ENCODE measurements around the gene ASAP2.

The ASAP2 gene

DNA sequence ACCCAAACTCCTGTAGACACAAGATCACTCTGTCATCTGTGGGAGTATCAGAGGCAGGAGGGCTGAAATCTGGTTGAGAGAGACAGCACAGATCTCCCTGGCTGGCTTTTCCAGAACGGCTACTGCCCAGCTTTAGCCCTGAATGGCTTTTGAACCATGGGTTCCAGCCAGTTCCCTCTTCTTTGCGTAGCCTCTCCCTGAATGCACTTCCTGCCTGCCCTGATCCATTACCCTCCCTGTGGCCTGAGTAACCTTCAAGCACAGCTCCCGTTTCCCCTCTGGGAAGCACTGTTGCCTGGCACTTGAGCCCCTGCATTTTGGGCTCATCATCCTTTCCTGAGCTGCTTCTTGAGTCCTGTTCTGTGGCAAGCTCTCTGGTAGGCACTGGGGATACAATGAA lies 68.8 kb downstream of the ASAP2 start:
- DNase-seq (ENCODE audit: low read depth in 2 of 2): no peak

DNA sequence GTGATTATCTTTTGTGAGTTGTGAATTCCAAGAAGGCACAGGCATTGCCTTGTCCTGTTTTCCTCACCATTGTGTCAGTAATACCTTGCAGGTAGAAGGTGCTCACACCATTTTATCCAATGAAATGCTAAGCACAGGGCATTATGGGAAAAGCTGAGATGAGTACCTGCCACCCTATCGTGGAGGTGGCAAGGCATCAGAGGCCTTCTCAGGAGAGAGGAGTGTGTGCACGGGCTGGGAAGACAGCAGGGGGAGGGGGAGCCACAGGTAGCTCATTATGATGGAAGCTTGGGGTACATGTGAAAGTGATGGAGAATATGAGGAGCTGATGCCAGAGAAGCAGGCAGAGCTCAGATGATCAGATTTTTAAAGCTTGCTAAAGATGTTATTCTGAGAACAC lies 69.5 kb downstream of the ASAP2 start:
- no peak for DNase-seq (ENCODE audit: low read depth in 2 of 2)

DNA sequence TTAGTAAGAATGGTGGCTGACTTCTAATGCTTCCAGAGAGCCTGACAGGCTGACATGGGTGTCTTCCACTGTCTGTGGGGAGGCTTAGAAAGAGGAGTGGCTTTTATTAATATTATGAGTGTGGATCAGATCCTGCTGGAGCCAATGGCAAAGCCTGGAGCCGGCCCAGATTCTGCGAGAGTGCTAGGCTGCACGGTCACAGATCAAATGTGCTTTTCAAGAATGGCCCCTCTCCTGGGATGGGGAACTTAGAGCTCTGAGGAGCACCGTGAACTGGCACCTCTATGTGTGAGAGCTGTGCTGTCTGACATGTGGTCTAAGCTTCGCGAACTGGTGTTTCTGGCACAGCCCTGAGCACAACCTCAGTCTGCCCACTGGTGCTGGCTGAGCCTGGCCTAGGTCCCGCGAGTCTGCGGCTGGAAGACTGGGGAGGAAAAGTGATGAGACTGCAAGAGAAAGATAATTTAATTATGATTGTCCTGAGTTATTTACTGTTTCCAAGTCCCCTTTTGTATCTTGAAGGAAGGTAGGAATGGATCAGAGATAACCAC lies 70.4 kb downstream of the ASAP2 start:
- no peak for DNase-seq (ENCODE audit: low read depth in 2 of 2)

DNA sequence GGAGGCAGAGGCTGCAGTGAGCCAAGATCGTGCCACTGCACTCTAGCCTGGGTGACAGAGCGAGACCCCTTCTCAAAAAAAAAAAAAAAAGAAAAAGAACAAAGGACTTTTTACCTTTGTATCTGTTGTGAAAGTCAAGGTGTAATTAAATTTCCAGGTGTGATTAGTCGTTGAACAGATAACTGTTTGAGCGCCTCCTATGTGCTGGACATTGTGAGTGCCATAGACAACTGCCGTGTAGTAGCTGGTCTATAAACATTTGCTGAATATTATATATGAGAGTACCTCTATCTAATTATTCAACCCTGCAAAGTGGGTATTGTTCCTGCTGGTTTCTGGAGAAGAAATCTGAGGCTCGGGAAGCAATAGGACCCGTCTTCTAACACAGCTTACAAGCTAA lies 71.8 kb downstream of the ASAP2 start:
- DNase-seq (ENCODE audit: low read depth in 2 of 2): no peak

DNA sequence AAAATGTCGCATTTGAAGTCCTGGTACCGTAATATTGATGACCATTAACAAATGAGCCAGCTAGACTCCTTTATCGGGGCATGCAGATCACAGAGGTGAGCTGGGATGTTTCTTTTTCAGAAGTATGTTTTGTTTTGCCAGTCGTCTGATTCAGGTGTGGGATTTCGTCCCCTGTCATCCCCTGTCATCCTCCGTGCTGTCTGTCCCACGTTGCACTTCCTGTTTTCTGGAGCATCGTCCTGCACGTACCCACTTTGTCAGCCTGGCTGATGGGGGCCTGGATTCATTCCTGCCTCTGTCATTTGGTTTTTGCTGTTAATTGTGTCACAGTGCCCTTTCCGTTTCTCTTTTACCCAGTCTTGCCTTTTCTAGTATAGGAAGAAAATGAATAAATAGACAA lies 72.8 kb downstream of the ASAP2 start:
- no peak for DNase-seq (ENCODE audit: low read depth in 2 of 2)

DNA sequence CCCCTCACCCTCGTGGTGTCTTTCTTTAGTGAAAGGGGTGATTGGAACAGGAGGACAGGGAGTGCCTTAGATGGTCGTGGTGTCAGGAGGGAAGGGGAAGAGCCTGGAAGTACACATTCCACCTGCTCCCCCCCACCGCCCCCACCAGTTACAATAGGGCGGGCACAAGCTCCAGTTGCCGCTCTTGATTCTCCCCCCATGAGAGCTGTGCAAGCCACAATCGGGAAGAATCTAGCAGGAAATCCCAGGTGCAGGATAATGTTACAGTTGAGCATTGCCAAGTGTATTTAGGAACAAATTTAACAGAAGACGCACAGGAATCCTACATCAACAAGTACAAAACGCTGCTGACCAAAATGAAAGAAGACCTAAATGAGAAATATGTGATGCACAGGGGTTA lies 73.6 kb downstream of the ASAP2 start:
- no peak for DNase-seq (ENCODE audit: low read depth in 2 of 2)

DNA sequence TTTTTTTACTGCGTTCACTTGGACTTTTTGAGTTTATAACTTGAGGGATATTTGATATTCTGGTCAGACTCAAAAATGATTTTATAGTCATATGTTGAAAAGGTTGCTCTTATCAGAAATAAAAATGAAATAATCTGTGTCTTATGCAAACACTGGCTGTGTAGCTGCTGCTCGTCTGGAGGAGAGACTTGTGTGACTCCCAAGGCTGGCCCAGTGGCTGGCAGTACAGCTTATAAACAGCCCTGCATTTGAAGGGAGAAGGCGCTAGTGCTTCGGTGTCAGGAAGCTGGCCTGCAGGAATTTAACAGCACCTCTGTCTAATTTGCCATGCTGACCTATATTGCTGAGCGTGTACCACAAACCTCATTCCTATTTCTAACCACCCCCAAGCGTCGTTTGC lies 74.5 kb downstream of the ASAP2 start:
- DNase-seq (ENCODE audit: low read depth in 2 of 2): no peak

DNA sequence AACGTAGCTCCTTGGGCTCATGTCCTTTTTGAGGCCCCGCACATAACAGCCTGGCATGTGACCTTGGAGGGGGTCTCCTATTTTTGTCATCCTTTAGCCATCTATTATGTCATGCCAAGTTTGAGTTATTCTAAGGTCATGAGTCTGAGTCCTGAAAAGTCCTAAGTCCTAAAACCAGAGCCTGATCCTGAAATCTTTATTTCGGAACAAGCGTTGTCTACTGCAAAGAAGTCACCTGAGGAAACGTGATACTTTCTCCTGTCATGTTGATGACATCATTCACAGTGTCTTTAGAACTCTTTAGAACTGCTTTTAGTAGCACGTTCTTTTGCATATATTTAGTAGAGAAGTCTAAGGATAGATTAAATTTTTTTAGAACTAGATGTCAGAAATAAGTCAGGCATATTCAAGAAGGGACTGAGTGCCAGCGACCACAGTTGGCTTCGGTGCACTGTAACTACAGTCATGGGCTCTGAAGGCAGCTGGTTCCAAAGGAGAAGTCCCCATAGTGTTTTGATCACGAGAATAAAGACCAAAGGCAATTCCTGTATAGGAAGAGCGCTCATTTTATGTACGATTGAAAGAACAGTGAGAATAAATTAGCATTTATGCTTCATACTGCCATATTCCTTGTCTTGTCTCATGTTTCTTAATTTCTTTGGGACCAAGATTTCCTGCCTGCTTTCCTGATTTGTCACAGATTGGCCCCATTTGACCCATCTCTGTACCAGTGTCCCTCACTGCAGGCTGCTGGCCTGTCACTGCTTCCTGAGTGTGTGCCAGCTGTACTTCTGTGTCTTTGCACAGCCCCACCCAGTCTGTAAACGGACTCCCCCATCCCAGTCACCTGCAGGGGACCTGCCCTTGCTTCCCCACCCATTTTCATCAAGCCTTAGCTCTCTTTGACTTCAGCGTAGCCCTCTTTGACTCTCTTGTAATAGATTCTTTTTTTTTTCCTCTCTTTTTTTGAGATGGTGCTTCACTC lies 75.8 kb downstream of the ASAP2 start:
- DNase-seq (ENCODE audit: low read depth in 2 of 2): no peak

DNA sequence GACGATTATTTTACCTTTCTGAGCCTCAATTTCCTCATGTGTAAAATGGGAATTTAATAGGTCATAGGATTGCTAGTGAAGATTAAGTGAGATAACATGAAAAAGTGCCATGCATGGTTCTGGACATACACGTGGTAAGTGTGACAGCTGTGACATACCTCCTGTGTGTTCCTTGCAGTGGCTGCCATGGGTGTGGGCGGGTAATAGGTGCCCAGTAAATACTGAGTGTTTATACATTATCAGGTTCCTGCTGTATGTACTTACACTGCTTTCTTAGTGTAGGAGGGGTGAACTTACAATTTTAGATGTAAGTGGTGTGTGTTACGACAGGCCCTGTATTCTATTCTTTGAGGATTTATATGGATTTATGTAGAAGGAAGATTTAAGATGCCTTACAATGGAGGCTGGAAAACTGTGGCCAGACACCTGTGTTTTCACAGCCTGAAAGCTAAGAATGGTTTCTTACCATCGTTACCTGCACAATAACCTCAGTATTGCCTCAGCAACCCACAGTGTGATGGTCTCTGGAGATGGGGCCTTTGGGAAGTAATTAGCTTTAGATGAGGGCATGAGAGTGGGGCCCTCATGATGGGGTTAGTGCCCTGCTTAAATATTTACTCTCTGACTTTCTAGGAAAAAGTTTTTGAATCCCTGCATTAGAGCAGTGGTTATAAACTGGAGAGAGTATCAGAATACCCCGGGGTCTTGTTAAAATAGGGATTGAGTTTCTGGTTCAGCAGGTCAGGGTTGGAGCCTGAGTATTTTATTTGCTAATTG lies 78.1 kb downstream of the ASAP2 start:
- no peak for DNase-seq (ENCODE audit: low read depth in 2 of 2)

DNA sequence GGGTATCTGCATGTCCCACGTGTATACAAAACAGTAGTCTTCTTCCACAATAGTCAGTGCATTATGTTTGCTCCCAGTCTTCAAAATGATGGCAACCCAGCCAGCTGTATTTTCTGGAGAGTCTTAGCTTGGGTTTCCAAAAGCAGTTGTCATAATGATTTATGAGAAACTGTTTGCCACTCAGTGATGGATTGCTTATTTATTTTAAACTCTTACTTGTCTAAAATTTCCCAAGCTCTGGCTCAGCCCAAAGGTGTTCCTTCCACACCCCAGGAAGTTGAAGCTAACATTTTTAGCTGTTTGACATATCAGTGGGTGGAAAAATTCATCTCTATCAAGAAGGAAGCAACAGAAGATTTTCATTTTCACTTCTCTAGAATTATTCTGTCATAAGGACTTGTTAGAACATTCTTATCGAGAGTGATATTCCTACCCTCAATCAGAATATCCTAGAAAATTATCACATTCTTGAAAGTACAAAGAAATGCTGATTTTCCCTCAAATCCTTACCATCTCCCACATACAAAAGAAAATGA lies 78.8 kb downstream of the ASAP2 start:
- no peak for DNase-seq (ENCODE audit: low read depth in 2 of 2)

DNA sequence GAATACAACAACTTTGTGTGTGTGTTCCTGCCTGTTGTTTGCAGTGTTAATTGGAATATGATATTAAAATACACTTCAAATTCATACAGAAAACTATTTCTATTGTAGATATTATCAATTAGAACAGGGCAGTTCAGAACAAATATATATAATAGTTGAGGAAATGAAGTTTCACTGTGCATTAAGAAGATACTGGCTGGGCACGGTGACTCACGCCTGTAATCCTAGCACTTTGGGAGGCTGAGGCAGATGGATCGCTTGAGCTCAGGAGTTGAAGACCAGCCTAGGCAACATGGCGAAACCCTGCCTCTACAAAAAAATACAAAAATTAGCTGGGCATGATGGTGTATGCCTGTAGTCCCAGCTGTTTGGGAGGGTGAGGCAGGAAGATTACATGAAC lies 79.3 kb downstream of the ASAP2 start:
- no peak for DNase-seq (ENCODE audit: low read depth in 2 of 2)

DNA sequence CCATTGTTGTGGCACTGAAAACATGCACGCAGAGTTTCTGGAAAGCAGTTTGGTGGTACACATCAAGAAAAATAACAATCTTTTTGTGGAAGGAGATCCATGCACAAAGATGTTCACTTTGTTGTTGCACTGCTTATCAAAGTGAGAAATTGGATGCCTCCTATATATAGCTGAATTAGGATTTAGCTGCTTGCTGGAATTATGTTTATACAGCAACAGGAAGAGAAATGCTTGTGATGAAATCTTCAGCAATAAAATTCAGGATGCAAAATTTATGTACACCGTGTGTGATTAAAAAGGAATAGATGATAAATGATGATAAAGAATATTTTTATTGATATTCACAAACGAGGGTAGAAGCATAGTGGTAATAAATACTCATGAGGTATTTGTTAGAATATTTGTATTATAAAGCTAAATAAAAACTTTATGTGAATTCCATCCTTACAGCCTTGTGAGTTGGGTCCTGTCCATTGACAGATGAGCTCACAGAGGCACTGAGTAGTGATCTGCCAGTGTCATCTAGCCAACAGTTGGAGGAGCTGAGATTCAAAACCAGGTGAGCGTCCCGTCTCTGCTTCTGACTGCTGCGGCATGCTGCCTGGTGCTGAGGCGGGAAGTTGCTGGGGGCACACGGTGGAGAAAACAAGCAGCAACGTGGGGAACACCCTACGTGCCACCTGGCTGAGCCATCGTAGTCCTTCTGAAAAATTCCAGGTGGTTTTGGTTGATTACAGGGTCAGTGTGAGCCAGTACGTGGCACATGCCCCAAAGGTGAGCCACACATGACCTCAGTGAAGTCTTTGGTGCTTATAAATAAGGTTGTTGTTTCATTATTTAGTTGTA lies 80.2 kb downstream of the ASAP2 start:
- DNase-seq (ENCODE audit: low read depth in 2 of 2): no peak

DNA sequence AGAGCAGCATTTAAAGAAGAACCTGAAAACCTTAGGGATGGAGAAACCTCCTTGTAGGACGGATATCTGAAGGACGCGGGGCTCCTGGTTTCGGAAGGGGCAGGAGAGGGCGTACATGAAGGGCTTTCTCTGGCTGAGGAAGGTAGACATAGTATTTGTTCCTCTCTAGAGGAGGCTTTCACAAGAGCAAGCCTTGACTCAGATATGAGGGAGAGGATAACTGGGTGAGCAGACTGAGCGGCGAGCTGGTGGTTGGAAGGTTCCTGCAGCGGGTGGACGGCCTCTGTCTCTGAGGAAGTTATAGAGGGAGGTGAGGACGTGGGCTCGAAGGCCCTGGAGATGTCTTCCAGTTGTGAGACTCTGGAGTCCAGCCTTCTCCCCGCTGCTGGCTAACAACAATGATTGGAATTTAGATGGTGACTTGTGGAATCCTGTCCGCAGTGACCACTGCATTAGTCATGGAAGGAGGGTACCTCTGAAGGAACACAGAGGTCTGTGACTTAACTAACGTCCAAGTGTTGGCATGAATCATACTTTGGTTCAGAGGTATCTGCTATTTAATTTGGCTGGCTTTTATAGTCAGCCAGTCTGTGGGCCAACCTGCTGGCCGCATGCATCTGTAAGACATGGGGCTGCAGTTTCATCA lies 80.9 kb downstream of the ASAP2 start:
- DNase-seq (ENCODE audit: low read depth in 2 of 2): peak; percentile 67 to 69

DNA sequence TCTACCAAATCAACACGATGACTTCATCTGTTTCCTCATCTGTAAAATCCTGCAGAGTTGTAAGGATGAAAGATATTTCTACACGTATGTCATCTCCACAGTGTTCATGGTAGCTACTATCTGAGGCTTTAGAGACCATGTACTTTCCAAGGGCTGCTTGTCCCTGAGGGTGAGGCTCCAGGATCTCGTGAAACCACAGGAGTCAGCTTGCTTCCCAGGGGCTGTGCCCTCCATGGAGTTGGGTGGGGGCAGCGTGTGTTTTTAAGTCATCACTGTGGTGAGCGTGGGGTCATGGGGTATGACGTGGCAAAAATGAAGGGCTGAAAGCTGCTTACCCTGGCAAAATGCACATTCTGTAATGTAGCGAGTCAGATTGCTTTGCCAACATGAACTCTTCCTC lies 81.6 kb downstream of the ASAP2 start:
- peak; percentile 25 to 26 for DNase-seq (ENCODE audit: low read depth in 2 of 2)

DNA sequence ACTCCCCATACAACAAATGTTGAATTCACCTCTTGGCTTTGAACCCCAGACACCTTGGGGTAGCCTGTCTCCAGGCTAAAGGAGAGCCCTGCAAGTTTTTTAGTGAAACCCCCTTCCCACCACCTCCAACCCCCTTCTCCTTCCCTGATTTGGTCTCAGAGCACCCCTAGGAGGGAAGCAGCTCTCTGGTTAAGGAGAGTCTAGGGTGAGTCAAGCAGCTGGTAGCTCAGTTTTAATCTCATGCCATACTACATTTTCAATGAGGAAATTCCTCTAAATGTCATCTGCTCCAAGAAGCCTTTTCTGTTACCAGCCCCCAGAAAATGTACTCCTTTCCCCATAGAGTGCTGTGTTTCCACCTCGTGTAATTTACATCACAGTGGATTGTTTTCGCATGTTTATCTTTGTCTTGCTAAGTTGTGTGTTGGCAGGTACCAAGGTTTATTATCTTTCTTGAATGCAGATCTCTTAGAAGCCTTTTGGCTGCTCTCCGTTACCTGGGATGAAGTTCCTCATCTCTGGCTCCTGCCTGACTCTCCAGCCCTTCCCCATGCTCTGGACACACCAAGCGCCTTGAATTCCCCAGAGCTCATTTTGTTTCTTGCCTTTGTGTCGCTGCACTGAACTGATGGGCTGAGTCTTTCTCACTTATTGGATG lies 82.2 kb downstream of the ASAP2 start:
- DNase-seq (ENCODE audit: low read depth in 2 of 2): no peak

DNA sequence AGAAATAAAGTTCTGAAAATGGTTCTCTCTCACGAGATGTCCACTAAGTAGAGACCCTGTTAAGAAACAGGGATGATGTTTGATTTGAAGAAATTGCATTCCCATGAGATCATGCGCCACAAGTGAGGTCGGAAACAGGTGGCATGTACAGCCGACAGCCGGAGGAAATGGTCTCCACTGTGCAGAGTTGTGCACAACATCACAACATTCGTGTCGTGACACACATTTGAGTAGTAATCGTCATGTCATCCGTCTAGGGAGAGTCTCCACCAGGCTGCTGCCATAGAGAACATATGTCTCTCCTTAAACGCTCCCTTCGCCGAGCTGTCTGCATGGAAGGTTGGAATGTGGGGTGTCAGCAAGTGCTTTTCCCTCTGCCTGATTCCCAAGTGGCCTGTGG lies 84.7 kb downstream of the ASAP2 start:
- DNase-seq (ENCODE audit: low read depth in 2 of 2): no peak

DNA sequence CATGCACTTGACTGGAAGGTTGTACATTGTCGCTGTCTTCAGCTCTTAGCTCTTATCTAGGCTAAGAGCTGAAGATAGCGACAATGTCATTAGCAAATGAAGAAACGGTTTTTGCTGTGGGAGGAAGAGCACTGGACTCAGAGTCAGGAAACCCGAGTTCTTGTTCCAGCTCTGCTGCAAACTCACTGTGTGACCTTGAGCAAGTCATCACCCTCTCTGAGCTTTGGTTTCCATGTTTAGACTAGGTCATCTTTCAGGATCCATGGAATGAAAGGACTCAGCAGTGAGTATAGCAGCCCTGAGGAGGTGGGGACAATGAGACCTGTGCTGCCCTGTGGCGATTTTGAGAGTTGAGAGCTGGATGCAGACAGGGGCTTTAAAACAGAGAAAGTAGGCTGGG lies 85.3 kb downstream of the ASAP2 start:
- no peak for DNase-seq (ENCODE audit: low read depth in 2 of 2)

DNA sequence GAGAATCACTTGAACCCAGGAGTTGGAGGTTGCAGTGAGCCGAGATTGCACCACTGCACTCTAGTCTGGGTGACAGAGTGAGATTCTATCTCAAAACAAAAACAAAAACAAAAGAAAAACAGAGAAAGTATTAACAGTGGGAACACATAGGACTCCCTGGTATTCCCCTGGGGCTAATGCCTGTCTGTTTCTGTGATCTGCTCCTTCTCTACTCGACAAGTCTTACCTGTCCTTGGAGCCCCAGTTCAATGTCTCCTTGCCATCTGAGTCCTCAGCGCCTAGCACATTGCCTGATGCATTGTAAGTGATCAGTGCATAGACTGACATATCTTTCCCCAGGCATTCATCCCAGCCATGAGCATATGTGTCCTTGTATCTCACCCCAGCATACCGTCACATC lies 85.8 kb downstream of the ASAP2 start:
- no peak for DNase-seq (ENCODE audit: low read depth in 2 of 2)

DNA sequence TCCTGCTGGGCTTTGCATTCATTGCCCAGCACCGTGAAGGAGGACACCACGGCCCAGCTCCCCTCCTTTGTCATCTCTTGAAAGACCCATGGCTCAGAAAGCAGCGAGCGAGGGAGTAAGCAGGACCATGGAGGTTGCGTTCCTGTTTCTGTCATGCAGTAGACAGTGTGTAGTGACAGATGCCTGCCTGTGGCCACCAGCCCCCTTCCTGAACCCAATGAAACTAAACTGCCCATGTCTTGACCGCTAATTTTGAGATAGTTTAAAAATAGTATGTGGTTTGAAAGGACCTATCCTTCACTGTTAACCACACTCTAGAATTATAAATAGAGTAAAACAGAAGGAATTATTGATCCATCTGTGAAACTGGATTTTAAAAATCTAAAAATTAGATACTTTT lies 88.2 kb downstream of the ASAP2 start:
- DNase-seq (ENCODE audit: low read depth in 2 of 2): no peak

DNA sequence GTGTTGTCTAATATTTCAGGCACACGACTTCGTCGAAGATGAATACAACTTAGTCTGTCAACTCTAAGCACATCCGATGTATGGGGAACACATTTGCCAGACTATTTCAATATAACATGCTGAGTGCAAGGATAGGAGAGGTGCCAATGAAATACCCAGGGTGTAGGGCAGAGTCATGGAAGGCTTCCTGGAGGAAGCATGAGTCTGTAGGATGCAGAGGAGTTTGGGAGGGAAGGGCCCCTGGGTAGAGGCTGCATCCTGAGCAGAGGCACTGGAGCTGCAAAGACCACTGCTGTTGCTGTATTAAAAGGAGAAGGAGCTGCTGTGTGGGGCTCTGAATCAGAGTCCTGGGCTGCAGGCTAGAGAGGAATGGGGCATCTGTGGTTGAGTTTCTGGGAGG lies 89.9 kb downstream of the ASAP2 start:
- no peak for DNase-seq (ENCODE audit: low read depth in 2 of 2)

Measured in fibroblast of skin of left biceps (primary cell).